ENCODE data around the gene HIVEP3.
A peak's percentile ranks its signal among the peaks of the same experiment; 100 is the strongest.

The HIVEP3 gene

DNA sequence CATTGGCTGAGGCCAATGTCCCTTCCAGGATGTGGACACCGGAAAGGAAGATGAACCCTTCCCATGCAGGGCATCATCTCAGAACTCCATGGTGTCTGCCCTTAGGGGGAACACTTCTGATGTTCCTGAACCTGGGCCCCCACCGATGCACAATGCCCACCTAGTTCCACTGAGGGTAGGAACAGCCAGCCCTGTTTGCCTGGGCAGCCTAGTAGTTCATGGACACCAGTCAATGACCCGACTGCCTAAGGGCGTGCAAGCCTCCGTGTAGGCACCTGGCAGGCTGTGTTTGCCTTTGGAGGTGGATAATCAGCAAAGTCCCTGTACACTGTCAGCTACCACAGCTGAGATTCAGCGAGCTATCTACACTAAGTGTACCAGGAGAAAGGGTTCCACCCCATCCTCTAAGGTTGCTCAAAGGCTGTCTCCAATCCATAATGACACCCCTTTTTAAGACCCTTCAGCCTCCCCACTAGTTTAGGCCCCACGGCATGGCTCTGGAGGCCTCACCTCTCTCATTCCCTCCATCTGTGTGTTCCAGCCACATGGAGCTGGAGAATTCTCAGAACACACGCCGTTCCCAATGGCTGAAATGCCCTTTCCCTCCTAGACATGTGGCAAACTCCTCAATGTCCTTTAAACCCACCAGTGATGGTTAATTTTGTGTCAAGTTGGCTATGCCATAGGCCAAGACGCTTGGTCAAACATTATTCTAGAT is 309.4 kb downstream of the HIVEP3 start:
- Histone ChIP-seq H3K27ac (ENCODE audit: low read depth, low read length) (no peak overlapping the region), H2BK15ac (replicated peaks; ENCODE audit: low read depth) (no peak overlapping the region), H3K4me1 (ENCODE audit: control insufficient read depth, low read depth, low read length) (no peaks in the 10 kb centered on the region), H3K36me3 (ENCODE audit: control insufficient read depth, insufficient read depth, low read length) (no peaks in the 10 kb centered on the region), H3K9ac (ENCODE audit: low read length) (no peak overlapping the region), H2AK5ac (ENCODE audit: low read length) (no peak overlapping the region), H3K4me2 (ENCODE audit: low read length) (no peak overlapping the region), H3K4ac (ENCODE audit: low read depth, low read length) (no peak overlapping the region), H2BK120ac (ENCODE audit: low read depth, low read length) (no peak overlapping the region), H2BK5ac (ENCODE audit: low read length) (no peak overlapping the region), H3K79me2 (ENCODE audit: control insufficient read depth, insufficient read depth, low read length) (no peaks in the 10 kb centered on the region), H4K5ac (ENCODE audit: low read length) (no peak overlapping the region), H3K23ac (ENCODE audit: low read length) (no peak overlapping the region), H3K18ac (ENCODE audit: low read length) (no peak overlapping the region), H3K4me3 (ENCODE audit: low read length) (no peak overlapping the region), H3K79me1 (ENCODE audit: low read length) (no peaks in the 10 kb centered on the region), H3K56ac (ENCODE audit: low read length) (no peak overlapping the region), H3K27me3 (ENCODE audit: insufficient read depth, low read length, poor library complexity) (no peaks in the 10 kb centered on the region), H4K8ac (ENCODE audit: low read depth, low read length) (no peak overlapping the region)
- WGBS (ENCODE audit: extremely low coverage, insufficient coverage, low lambda C conversion rate), result no CpG with 5 or more reads among the region's 10 CpGs
- DNase-seq, result no peak

DNA sequence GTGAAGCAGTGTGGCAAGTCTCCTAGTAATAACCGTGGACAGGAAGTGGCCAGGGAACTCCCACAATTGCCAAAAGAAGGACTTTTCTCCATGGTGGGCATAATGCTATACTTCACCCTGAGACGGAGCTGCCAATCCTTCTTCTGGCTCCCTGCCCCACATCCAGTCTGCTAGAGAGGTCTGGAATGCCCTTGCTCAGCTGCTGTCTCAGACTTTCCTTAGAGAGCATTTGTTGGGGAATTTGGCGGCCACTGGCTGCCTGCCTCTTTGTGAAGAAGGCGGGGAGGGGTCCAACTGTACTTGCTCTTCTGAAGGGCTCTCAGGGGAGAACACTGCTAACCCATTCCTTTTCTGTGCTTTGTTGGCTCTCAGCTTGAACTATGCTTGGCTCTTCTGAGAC is 310.5 kb downstream of the HIVEP3 start:
- no peak overlapping the region for H3K18ac ChIP-seq (ENCODE audit: low read length)
- no CpG with 5 or more reads among the region's 4 CpGs for WGBS (ENCODE audit: extremely low coverage, insufficient coverage, low lambda C conversion rate)
- no peak overlapping the region for H2BK15ac ChIP-seq (replicated peaks; ENCODE audit: low read depth)
- H3K27ac ChIP-seq (ENCODE audit: low read depth, low read length), result no peak overlapping the region
- H3K9ac ChIP-seq (ENCODE audit: low read length), result no peak overlapping the region
- no peak overlapping the region for H2AK5ac ChIP-seq (ENCODE audit: low read length)
- no peak overlapping the region for H4K5ac ChIP-seq (ENCODE audit: low read length)
- no peak overlapping the region for H3K23ac ChIP-seq (ENCODE audit: low read length)
- no peaks in the 10 kb centered on the region for H3K4me1 ChIP-seq (ENCODE audit: control insufficient read depth, low read depth, low read length)
- H3K4ac ChIP-seq (ENCODE audit: low read depth, low read length), result no peak overlapping the region
- no peak for DNase-seq
- no peaks in the 10 kb centered on the region for H3K27me3 ChIP-seq (ENCODE audit: insufficient read depth, low read length, poor library complexity)
- H3K79me2 ChIP-seq (ENCODE audit: control insufficient read depth, insufficient read depth, low read length), result no peaks in the 10 kb centered on the region
- H2BK5ac ChIP-seq (ENCODE audit: low read length), result no peak overlapping the region
- H3K4me2 ChIP-seq (ENCODE audit: low read length), result no peak overlapping the region
- H3K4me3 ChIP-seq (ENCODE audit: low read length), result no peak overlapping the region
- no peaks in the 10 kb centered on the region for H3K79me1 ChIP-seq (ENCODE audit: low read length)
- H2BK120ac ChIP-seq (ENCODE audit: low read depth, low read length), result no peak overlapping the region
- H4K8ac ChIP-seq (ENCODE audit: low read depth, low read length), result no peak overlapping the region
- no peak overlapping the region for H3K56ac ChIP-seq (ENCODE audit: low read length)
- no peaks in the 10 kb centered on the region for H3K36me3 ChIP-seq (ENCODE audit: control insufficient read depth, insufficient read depth, low read length)

DNA sequence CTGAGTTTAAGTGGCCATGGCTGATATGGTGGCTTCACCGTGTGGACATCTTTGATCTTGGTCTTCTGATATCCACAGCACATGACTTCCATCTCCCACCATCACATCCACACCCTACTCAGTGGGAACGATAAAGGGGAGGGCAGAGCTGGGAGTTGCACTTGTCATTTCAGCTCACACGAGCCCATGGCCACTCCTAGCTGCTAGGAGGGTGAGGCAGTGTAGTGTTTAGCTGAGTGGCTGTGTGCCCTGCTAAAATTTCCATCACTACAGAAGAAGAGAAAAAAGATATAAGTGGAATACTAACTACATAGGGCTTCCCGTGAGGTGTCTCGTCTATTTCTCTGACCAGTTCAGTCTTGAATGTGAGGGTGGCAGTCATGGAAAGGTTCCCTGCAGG is 310.9 kb downstream of the HIVEP3 start:
- no peak overlapping the region for H3K27ac ChIP-seq (ENCODE audit: low read depth, low read length)
- no CpG with 5 or more reads among the region's 5 CpGs for WGBS (ENCODE audit: extremely low coverage, insufficient coverage, low lambda C conversion rate)
- H4K5ac ChIP-seq (ENCODE audit: low read length), result no peak overlapping the region

DNA sequence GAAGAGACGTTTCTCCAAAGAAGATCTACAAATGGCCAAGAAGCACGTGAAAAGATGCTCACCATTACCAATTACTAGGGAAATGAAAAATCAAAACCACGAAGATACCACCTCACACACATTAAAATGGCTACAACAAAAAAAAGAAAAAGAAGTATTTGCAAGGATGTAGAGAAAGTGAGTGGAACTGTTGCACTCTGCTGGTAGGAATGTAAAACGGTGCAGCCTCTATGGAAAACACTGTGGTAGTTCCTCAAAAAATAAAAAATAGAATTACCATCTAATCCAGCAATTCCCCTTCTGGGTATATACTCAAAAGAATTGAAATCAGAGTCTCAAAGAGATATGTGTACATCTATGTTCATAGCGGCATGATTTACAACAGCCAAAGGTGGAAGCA is 318.8 kb downstream of the HIVEP3 start:
- Histone ChIP-seq H4K5ac (ENCODE audit: low read length) (no peak overlapping the region), H2BK15ac (replicated peaks; ENCODE audit: low read depth) (no peak overlapping the region), H2BK5ac (ENCODE audit: low read length) (no peak overlapping the region), H3K27ac (ENCODE audit: low read depth, low read length) (no peak overlapping the region), H3K4me1 (ENCODE audit: control insufficient read depth, low read depth, low read length) (no peaks in the 10 kb centered on the region), H3K4me3 (ENCODE audit: low read length) (no peak overlapping the region), H3K18ac (ENCODE audit: low read length) (no peak overlapping the region), H3K4me2 (ENCODE audit: low read length) (no peak overlapping the region), H3K4ac (ENCODE audit: low read depth, low read length) (no peak overlapping the region), H3K9ac (ENCODE audit: low read length) (no peak overlapping the region), H3K27me3 (ENCODE audit: insufficient read depth, low read length, poor library complexity) (no peaks in the 10 kb centered on the region), H3K79me1 (ENCODE audit: low read length) (no peaks in the 10 kb centered on the region), H3K36me3 (ENCODE audit: control insufficient read depth, insufficient read depth, low read length) (no peaks in the 10 kb centered on the region), H4K8ac (ENCODE audit: low read depth, low read length) (no peak overlapping the region), H2BK120ac (ENCODE audit: low read depth, low read length) (no peak overlapping the region), H2AK5ac (ENCODE audit: low read length) (no peak overlapping the region), H3K79me2 (ENCODE audit: control insufficient read depth, insufficient read depth, low read length) (no peaks in the 10 kb centered on the region), H3K23ac (ENCODE audit: low read length) (no peak overlapping the region), H3K56ac (ENCODE audit: low read length) (no peak overlapping the region)
- peak; percentile 39 for DNase-seq
- no CpG with 5 or more reads among the region's 5 CpGs for WGBS (ENCODE audit: extremely low coverage, insufficient coverage, low lambda C conversion rate)

More for the DNA sequence above, 310.9 kb downstream of the HIVEP3 start:
- Histone ChIP-seq H3K9ac (ENCODE audit: low read length) (no peak overlapping the region), H4K8ac (ENCODE audit: low read depth, low read length) (no peak overlapping the region), H2BK5ac (ENCODE audit: low read length) (no peak overlapping the region), H3K4me1 (ENCODE audit: control insufficient read depth, low read depth, low read length) (no peaks in the 10 kb centered on the region), H3K4ac (ENCODE audit: low read depth, low read length) (no peak overlapping the region), H3K23ac (ENCODE audit: low read length) (no peak overlapping the region), H3K4me2 (ENCODE audit: low read length) (no peak overlapping the region), H3K18ac (ENCODE audit: low read length) (no peak overlapping the region), H2AK5ac (ENCODE audit: low read length) (no peak overlapping the region), H3K4me3 (ENCODE audit: low read length) (no peak overlapping the region), H3K79me2 (ENCODE audit: control insufficient read depth, insufficient read depth, low read length) (no peaks in the 10 kb centered on the region), H3K56ac (ENCODE audit: low read length) (no peak overlapping the region), H2BK15ac (replicated peaks; ENCODE audit: low read depth) (no peak overlapping the region), H2BK120ac (ENCODE audit: low read depth, low read length) (no peak overlapping the region), H3K79me1 (ENCODE audit: low read length) (no peaks in the 10 kb centered on the region), H3K27me3 (ENCODE audit: insufficient read depth, low read length, poor library complexity) (no peaks in the 10 kb centered on the region), H3K36me3 (ENCODE audit: control insufficient read depth, insufficient read depth, low read length) (no peaks in the 10 kb centered on the region)
- DNase-seq, result no peak

DNA sequence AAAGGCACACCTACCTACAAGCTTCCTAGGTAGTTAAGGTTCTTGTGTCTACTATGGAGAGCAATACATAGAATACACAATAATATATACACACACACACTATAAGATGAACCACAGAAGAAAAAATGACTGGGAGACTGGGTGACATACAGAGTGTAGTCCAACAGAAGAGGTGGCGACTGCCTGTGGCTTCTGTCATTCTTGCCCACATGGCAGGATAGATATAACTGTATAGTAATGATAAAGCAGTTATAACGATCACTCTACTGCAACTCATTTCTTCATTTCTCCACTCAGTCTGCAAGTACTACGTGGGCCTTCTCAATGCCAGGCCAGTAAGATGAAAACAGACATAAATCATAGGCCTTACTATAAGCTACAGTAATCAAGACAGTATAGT is 320.4 kb downstream of the HIVEP3 start:
- H3K18ac ChIP-seq (ENCODE audit: low read length), result no peak overlapping the region
- no peak overlapping the region for H3K4me3 ChIP-seq (ENCODE audit: low read length)
- no peak overlapping the region for H4K8ac ChIP-seq (ENCODE audit: low read depth, low read length)
- no peak overlapping the region for H2BK5ac ChIP-seq (ENCODE audit: low read length)
- no peak overlapping the region for H2BK15ac ChIP-seq (replicated peaks; ENCODE audit: low read depth)
- no peak overlapping the region for H3K56ac ChIP-seq (ENCODE audit: low read length)
- no peak overlapping the region for H2BK120ac ChIP-seq (ENCODE audit: low read depth, low read length)
- WGBS (ENCODE audit: extremely low coverage, insufficient coverage, low lambda C conversion rate), result no CpG with 5 or more reads among the region's 3 CpGs
- no peaks in the 10 kb centered on the region for H3K36me3 ChIP-seq (ENCODE audit: control insufficient read depth, insufficient read depth, low read length)
- no peak overlapping the region for H3K23ac ChIP-seq (ENCODE audit: low read length)
- H3K4me2 ChIP-seq (ENCODE audit: low read length), result no peak overlapping the region
- no peak overlapping the region for H3K27ac ChIP-seq (ENCODE audit: low read depth, low read length)
- no peaks in the 10 kb centered on the region for H3K79me2 ChIP-seq (ENCODE audit: control insufficient read depth, insufficient read depth, low read length)
- H3K4ac ChIP-seq (ENCODE audit: low read depth, low read length), result no peak overlapping the region
- H4K5ac ChIP-seq (ENCODE audit: low read length), result no peak overlapping the region
- H3K4me1 ChIP-seq (ENCODE audit: control insufficient read depth, low read depth, low read length), result no peaks in the 10 kb centered on the region
- no peaks in the 10 kb centered on the region for H3K27me3 ChIP-seq (ENCODE audit: insufficient read depth, low read length, poor library complexity)
- DNase-seq, result no peak
- H3K9ac ChIP-seq (ENCODE audit: low read length), result no peak overlapping the region
- no peak overlapping the region for H2AK5ac ChIP-seq (ENCODE audit: low read length)
- no peaks in the 10 kb centered on the region for H3K79me1 ChIP-seq (ENCODE audit: low read length)
